Spleen (tissue), 11 donors: ENCODE data around the gene LAMA5. TPM values are rescaled to one million over a fixed set of nuclear protein-coding genes. Genes with fewer than 3 reads are reported as not detected.

Experiments
- DNase-seq: peaks from one replicate; pipeline ENCODE4 v3.0.0-alpha.2; 2020
- H3K27ac ChIP-seq, 8 donors: fragments of 200-600 bp; sonication (generic) in 7 of 8; 1 replicate in 4 of 8; 2 replicates in 4 of 8; pipeline versions ENCODE4 v1.5.0 to v1.8.0; 2016 to 2021; ENCODE audit warnings: inconsistent platforms in 4 of 8, mild to moderate bottlenecking in 4 of 8, moderate library complexity in 1 of 8
- H3K27me3 ChIP-seq, 7 donors: fragments of 200-600 bp; sonication (generic) in 6 of 7; replicated peaks in 1 of 7; 1 replicate in 4 of 7; 2 replicates in 3 of 7; pipeline versions ENCODE4 v1.5.0 to v1.8.0; 2016 to 2021; ENCODE audit warnings: inconsistent platforms in 3 of 7, mild to moderate bottlenecking in 1 of 7
- H3K36me3 ChIP-seq, 6 donors: fragments of 200-600 bp; sonication (generic) in 5 of 6; 1 replicate in 4 of 6; 2 replicates in 2 of 6; pipeline versions ENCODE4 v1.5.0 to v1.8.0; 2016 to 2021; ENCODE audit warnings: inconsistent platforms in 2 of 6
- H3K4me1 ChIP-seq, 6 donors: fragments of 200-600 bp; sonication (generic) in 5 of 6; 1 replicate in 3 of 6; 2 replicates in 3 of 6; pipeline versions ENCODE4 v1.5.0 to v1.8.0; 2016 to 2021; ENCODE audit warnings: inconsistent platforms in 3 of 6
- H3K4me3 ChIP-seq, 8 donors: fragments of 200-600 bp; sonication (generic) in 7 of 8; 1 replicate in 4 of 8; 2 replicates in 4 of 8; pipeline versions ENCODE4 v1.5.0 to v1.8.0; 2016 to 2021; ENCODE audit warnings: inconsistent platforms in 4 of 8, mild to moderate bottlenecking in 4 of 8, moderate library complexity in 2 of 8
- H3K9me3 ChIP-seq, 8 donors: fragments of 200-600 bp; sonication (generic) in 7 of 8; 1 replicate in 4 of 8; 2 replicates in 4 of 8; pipeline versions ENCODE4 v1.5.0 to v1.8.0; 2016 to 2021; ENCODE audit warnings: inconsistent platforms in 4 of 8
- POLR2A ChIP-seq, 3 donors: fragments of 450-650 bp; IDR thresholded peaks; one replicate each; pipeline ENCODE4 v1.5.1; 2017; ENCODE audit warnings: antibody characterized with exemption in 3 of 3, mild to moderate bottlenecking in 1 of 3
- POLR2AphosphoS5 ChIP-seq, 3 donors: sonication (generic); formaldehyde crosslinking; IDR thresholded peaks; one replicate each; pipeline ENCODE4 v1.5.1; 2017; ENCODE audit warnings: antibody characterized with exemption in 3 of 3
- WGBS, 5 donors: extraction: QIAGEN DNeasy Blood & Tissue Kit in 3 of 5; methylation state at CpG; one replicate each; pipeline versions ENCODE4 v1.1.5 to v1.1.7; 2013 to 2018; 5-methylcytosine and 5-hydroxymethylcytosine counted together
- intact Hi-C: fragments of 100-400 bp; cut with DNase I; formaldehyde crosslinking; loops from one replicate; pipeline ENCODE4 v1.15.0; 2023; ENCODE audit warnings: low total_unique reads
- polyA plus RNA-seq, 3 donors: library from polyadenylated mRNA; stranded (reverse); fragments of 200-250 nt; gene quantifications; one replicate each; pipeline ENCODE4 v1.2.1, GENCODE V29; 2013
- total RNA-seq, 7 donors: library from RNA; depleted of rRNA in 3 of 7; stranded (reverse); fragments of >200 nt in 3 of 7; fragmentation: NEBNext Ultra II Directional in 4 of 7; extraction: Animal tissue kit (Norgen Biotek cat#: 25700) in 4 of 7; gene quantifications; one replicate each; pipeline versions ENCODE4 v1.1.0 to v1.2.1, GENCODE V29; 2016 to 2021
- TF ChIP-seq, protein P1 (sequence below), 11 experiments: fragments of 200-600 bp in 7 of 11; fragments of 450-650 bp in 4 of 11; sonication (generic) in 4 of 11; IDR thresholded peaks in 8 of 11; conservative IDR thresholded peaks in 3 of 11; 1 replicate in 7 of 11; 2 replicates in 4 of 11; pipeline versions ENCODE4 v1.4.0 to v1.8.0; 2016 to 2021; ENCODE audit warnings: antibody characterized with exemption in 11 of 11, inconsistent platforms in 4 of 11, mild to moderate bottlenecking in 1 of 11
- donor health status: healthy with polysubstance abuse.
- donor health status: DM: no; HTN: no; CAD: no; lungs with moderate emphysema.
- donor health status: DM: no; HTN: no; CAD: no.
- donor health status: Bipolar disorder and iron deficiency.
- donor health status: healthy.
- donor health status: DM: no; HTN: no; CAD: no.
- donor health status: DM: yes; HTN: yes; CAD: no.

The LAMA5 gene
- total and polyA plus RNA-seq, 10 donors: 46.5 to 266 (median 115) TPM

DNA sequence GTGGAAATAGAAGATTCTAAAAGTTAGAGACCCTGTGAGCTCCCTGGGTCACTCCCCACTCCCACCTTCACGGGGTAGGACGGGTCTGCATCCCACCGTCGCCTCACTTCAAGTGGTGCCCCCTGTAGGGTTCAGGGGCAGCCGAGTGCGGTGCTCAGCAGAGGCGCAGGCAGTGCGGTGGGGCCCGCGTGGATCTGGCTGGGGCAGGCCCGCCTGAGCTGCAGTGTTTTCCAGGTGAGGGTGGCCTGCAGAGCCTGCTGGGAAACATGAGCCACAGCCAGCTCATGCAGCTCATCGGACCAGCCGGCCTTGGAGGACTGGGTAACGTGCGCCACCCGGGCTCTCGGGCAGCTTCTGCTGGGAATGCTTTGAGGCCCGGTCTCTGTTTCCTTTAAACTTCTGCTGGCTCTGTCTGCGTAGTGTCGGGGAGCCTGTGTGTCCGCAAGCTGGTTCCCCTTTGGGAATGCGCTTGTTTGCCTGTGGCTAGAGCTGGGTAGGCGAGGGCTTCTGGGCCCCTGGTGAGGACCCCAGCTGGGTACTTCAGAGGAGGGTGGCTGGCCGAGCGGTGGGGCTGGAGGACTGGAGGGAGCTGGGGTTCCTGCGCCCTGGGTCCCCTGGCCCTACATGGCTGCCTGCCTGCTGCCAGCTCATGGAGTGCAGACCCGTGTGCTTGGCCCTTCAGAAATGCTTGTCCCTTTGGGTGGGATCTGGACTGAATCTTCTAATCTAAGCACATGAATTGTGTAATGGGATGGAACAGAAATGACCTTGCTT lies 60.5 kb downstream of the LAMA5 start:
- Histone ChIP-seq H3K27ac (peak overlapping the region in 3 of 8 donors; percentile 22 to 55 (median 27)), H3K4me3 (no peak overlapping the region), H3K9me3 (no peaks in the 10 kb centered on the region), H3K36me3 (peaks cover 4 to 78% (median 56%) of the 10 kb centered on the region in 6 donors), H3K27me3 (no peaks in the 10 kb centered on the region), H3K4me1 (peaks cover 23 to 81% (median 49%) of the 10 kb centered on the region in 6 donors)
- intact Hi-C loops: no loop called here
- DNase-seq: no peak
- TF ChIP-seq POLR2A (IDR thresholded peaks at IDR 0.05) (no peak), POLR2AphosphoS5 (IDR thresholded peaks at IDR 0.05) (peak in 1 of 3 donors; percentile 57)
- 85 to 96% (median 92%) methylated on average over 17 to 27 of the region's 27 CpGs for whole genome bisulfite sequencing, 5 donors

DNA sequence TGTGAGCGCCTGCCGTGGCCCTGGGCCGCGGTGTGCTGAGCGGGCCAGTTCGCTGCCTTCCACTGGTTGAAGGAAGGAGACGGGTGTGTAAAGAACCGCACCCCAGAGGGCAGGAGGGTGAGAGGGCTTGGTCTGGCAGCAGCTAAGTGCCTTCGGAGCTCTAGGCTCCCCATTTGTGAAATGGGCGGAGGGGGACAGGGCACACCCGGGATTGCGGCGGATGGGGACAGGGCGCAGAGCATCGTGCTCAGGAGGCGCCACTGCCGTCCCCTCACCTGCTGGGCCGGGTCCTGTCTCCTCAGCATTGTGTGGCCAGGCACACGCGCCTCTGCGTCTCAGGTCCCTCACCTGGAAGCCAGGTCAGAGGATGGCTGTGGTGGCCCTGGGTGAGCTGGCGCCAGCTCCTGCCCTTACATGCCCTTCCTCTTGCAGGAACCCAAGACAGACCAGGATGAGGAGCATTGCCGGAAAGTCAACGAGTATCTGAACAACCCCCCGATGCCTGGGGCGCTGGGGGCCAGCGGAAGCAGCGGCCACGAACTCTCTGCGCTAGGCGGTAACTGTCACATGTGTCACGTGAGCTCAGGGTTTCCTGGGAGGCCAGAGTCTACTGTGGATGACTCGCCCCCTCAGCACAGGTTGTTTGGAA lies 61.2 kb downstream of the LAMA5 start:
- peak overlapping the region in 1 of 8 donors; percentile 99 for H3K4me3 ChIP-seq
- intact Hi-C loops: no loop called here
- H3K4me1 ChIP-seq: peaks cover 23 to 81% (median 53%) of the 10 kb centered on the region in 6 donors
- no peaks in the 10 kb centered on the region for H3K9me3 ChIP-seq
- no peak for DNase-seq
- H3K27me3 ChIP-seq: no peaks in the 10 kb centered on the region
- TF ChIP-seq, protein P1, sequence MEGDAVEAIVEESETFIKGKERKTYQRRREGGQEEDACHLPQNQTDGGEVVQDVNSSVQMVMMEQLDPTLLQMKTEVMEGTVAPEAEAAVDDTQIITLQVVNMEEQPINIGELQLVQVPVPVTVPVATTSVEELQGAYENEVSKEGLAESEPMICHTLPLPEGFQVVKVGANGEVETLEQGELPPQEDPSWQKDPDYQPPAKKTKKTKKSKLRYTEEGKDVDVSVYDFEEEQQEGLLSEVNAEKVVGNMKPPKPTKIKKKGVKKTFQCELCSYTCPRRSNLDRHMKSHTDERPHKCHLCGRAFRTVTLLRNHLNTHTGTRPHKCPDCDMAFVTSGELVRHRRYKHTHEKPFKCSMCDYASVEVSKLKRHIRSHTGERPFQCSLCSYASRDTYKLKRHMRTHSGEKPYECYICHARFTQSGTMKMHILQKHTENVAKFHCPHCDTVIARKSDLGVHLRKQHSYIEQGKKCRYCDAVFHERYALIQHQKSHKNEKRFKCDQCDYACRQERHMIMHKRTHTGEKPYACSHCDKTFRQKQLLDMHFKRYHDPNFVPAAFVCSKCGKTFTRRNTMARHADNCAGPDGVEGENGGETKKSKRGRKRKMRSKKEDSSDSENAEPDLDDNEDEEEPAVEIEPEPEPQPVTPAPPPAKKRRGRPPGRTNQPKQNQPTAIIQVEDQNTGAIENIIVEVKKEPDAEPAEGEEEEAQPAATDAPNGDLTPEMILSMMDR (IDR thresholded peaks at IDR 0.05 in 8 of 11, conservative IDR thresholded peaks at IDR 0.05 in 3 of 11): no peak
- no peak for TF ChIP-seq POLR2A (IDR thresholded peaks at IDR 0.05)
- TF ChIP-seq POLR2AphosphoS5 (IDR thresholded peaks at IDR 0.05): peak in 2 of 3 donors; percentile 38 to 49
- H3K27ac ChIP-seq: peak overlapping the region in 2 of 8 donors; percentile 12 to 55
- peaks cover 4 to 71% (median 56%) of the 10 kb centered on the region in 6 donors for H3K36me3 ChIP-seq
- 79 to 90% (median 83%) methylated on average over 25 to 33 of the region's 33 CpGs for WGBS, 5 donors

DNA sequence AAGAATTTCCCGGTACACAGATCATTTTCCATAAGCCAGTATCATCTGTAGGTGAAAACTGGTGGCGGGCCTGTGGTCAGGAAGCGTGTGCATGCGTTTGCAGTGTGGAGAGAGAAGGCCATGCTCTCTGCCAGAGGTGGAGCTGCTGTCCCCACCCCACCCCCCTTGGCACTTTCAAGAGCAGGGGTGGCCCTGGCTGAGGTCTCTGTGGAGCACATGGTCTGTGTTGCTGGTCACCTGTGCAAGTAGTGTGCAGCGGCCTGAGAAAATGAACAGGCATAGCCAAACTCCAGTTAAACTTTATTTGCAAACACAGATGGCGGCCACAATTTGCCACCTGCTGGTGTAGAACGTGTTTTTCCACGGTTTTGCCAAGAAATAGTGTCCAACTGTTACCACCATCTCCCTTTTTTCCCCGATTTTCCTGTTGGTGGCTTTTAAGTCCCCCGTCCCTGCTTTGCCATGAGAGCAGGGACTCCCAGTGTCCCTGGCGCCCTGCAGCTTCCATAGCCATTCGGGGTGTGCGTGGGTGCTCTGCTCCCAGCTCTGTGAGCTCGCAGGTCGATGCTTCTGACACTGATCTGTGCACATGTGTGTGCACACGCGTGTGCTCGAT lies 61.9 kb downstream of the LAMA5 start:
- intact Hi-C loops: no loop called here
- WGBS, 5 donors: 78 to 86% (median 83%) methylated on average over 18 of the region's 18 CpGs
- no peaks in the 10 kb centered on the region for H3K27me3 ChIP-seq
- H3K4me3 ChIP-seq: peak overlapping the region in 2 of 8 donors; percentile 99 to 100
- no peaks in the 10 kb centered on the region for H3K9me3 ChIP-seq
- TF ChIP-seq POLR2A (IDR thresholded peaks at IDR 0.05): no peak
- TF ChIP-seq, protein P1 (IDR thresholded peaks at IDR 0.05 in 8 of 11, conservative IDR thresholded peaks at IDR 0.05 in 3 of 11): no peak
- TF ChIP-seq POLR2AphosphoS5 (IDR thresholded peaks at IDR 0.05): no peak
- peak overlapping the region in 2 of 8 donors; percentile 55 to 94 for H3K27ac ChIP-seq
- DNase-seq: no peak
- H3K4me1 ChIP-seq: peaks cover 23 to 81% (median 53%) of the 10 kb centered on the region in 6 donors
- H3K36me3 ChIP-seq: peaks cover 4 to 65% (median 55%) of the 10 kb centered on the region in 6 donors

DNA sequence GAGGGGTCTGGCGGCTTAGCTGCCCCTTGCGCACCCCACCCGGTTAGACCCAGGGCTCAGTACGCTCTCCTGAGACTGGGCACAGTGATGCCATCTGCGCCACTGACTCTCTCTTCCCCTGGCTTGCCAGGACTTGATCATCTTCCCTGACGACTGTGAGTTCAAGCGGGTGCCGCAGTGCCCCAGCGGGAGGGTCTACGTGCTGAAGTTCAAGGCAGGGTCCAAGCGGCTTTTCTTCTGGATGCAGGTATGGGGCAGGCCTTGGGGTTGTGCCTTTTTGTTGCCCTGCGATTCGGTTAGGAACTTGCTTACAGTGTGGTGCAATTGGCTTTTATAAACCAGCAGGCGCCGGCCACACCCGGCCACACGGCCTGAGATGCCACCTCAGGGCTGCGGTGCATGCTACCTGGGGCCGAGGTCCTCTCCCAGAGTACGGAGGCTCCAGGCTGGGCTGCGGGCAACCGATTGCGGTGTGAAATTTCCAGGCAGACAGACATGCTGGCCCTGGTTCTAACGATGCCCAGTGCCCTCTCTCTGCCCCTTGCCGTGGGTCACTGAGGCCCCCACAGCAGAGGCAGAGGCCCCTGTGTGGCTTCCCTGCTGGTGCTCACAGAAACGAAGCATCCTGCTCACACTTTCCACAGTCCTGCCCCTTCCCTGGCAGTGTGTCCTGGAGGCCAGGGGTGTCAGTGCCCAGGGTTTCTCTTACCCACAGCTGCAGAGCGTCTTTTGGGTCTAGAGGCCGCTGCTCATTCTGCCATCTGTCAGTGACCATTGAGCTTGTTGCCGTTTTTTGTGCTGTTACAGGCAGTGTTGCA lies 62.6 kb downstream of the LAMA5 start:
- DNase-seq: no peak
- H3K36me3 ChIP-seq: peaks cover 4 to 58% (median 52%) of the 10 kb centered on the region in 6 donors
- TF ChIP-seq, protein P1 (IDR thresholded peaks at IDR 0.05 in 8 of 11, conservative IDR thresholded peaks at IDR 0.05 in 3 of 11): no peak
- TF ChIP-seq POLR2AphosphoS5 (IDR thresholded peaks at IDR 0.05) (peak in 1 of 3 donors; percentile 37), POLR2A (IDR thresholded peaks at IDR 0.05) (no peak)
- peak overlapping the region in 5 of 8 donors; percentile 88 to 98 (median 97) for H3K27ac ChIP-seq
- H3K4me1 ChIP-seq: peaks cover 23 to 83% (median 50%) of the 10 kb centered on the region in 6 donors
- intact Hi-C loops: loop anchor here (5.0 kb wide), 1 partner anchor 78 kb away; no protein-coding TSS in a partner anchor
- no peaks in the 10 kb centered on the region for H3K27me3 ChIP-seq
- 77 to 87% (median 81%) methylated on average over 20 to 29 of the region's 29 CpGs for WGBS, 5 donors
- peak overlapping the region in 7 of 8 donors; percentile 92 to 100 (median 97) for H3K4me3 ChIP-seq
- no peaks in the 10 kb centered on the region for H3K9me3 ChIP-seq
